Right lobe of liver (tissue), 4 donors: ENCODE data around the gene NLRP3.

Source experiments
- POLR2A ChIP-seq: fragments of 450-650 bp; IDR thresholded peaks from one replicate; pipeline ENCODE4 v1.6.1; 2017; ENCODE audit warnings: antibody characterized with exemption, mild to moderate bottlenecking
- TF ChIP-seq, protein P1 (sequence below), 4 donors: fragments of 200-600 bp in 3 of 4; fragments of 450-650 bp in 1 of 4; IDR thresholded peaks; one replicate each; pipeline versions ENCODE4 v1.5.1 to v1.8.0; 2016 to 2022; ENCODE audit warnings: antibody characterized with exemption in 4 of 4, mild to moderate bottlenecking in 2 of 4
- donor health status: DM: no; HTN: no; CAD: no.
- donor health status: DM: no; HTN: no; CAD: no.
- donor health status: DM: no; HTN: yes; CAD: no.

- TF ChIP-seq, protein P1, sequence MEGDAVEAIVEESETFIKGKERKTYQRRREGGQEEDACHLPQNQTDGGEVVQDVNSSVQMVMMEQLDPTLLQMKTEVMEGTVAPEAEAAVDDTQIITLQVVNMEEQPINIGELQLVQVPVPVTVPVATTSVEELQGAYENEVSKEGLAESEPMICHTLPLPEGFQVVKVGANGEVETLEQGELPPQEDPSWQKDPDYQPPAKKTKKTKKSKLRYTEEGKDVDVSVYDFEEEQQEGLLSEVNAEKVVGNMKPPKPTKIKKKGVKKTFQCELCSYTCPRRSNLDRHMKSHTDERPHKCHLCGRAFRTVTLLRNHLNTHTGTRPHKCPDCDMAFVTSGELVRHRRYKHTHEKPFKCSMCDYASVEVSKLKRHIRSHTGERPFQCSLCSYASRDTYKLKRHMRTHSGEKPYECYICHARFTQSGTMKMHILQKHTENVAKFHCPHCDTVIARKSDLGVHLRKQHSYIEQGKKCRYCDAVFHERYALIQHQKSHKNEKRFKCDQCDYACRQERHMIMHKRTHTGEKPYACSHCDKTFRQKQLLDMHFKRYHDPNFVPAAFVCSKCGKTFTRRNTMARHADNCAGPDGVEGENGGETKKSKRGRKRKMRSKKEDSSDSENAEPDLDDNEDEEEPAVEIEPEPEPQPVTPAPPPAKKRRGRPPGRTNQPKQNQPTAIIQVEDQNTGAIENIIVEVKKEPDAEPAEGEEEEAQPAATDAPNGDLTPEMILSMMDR (IDR thresholded peaks at IDR 0.05), result no peak
- TF ChIP-seq POLR2A, result no peak
Observed at GRCh38 chr1:247465796-247466195, 49.8 kb downstream of the NLRP3 start.
